Body of pancreas (tissue), 4 donors: ENCODE data around the gene BCL6B. TPM values are rescaled to one million over a fixed set of nuclear protein-coding genes. Genes with fewer than 3 reads are reported as not detected.
"Not testable (repeated sequence)": the region's sequence is repeated elsewhere in the genome, so short reads cannot be mapped to it uniquely, and the experiment has no call there.

Experiments
- ATAC-seq: fragments of 150-250 bp; one replicate; pipeline ENCODE4 v1.9.1; 2016
- DNase-seq, 4 donors: peaks; one replicate each; pipeline ENCODE4 v3.0.0-alpha.2; 2019
- H3K27ac ChIP-seq, 4 donors: fragments of 200-600 bp; sonication (generic); 1 replicate in 3 of 4; 2 replicates in 1 of 4; pipeline versions ENCODE4 v1.5.1 to v1.6.1; 2016 to 2019; ENCODE audit warnings: mild to moderate bottlenecking in 1 of 4, mixed read lengths in 1 of 4, moderate library complexity in 1 of 4
- H3K27me3 ChIP-seq, 2 donors: fragments of 200-600 bp; sonication (generic); one replicate each; pipeline ENCODE4 v1.6.0; 2016; ENCODE audit warnings: mild to moderate bottlenecking in 1 of 2
- H3K36me3 ChIP-seq, 2 donors: fragments of 200-600 bp; sonication (generic); replicated peaks in 1 of 2; 2 replicates each; pipeline ENCODE4 v1.5.1; 2016; ENCODE audit warnings: low read depth in 2 of 2; ENCODE audit not compliant: insufficient read depth in 1 of 2
- H3K4me1 ChIP-seq: fragments of 200-600 bp; sonication (generic); one replicate; pipeline ENCODE4 v1.6.0; 2016
- H3K4me3 ChIP-seq, 2 donors: fragments of 200-600 bp; sonication (generic); 1 replicate in 1 of 2; 2 replicates in 1 of 2; pipeline ENCODE4 v1.5.1; 2016 to 2019
- H3K9me3 ChIP-seq, 3 donors: fragments of 200-600 bp; sonication (generic); 1 replicate in 2 of 3; 2 replicates in 1 of 3; pipeline ENCODE4 v1.5.1; 2016
- POLR2A ChIP-seq, 3 donors: fragments of 450-650 bp; IDR thresholded peaks; one replicate each; pipeline ENCODE4 v1.6.1; 2016; ENCODE audit warnings: antibody characterized with exemption in 3 of 3, mild to moderate bottlenecking in 2 of 3
- WGBS, 2 donors: methylation state at CpG; one replicate each; pipeline ENCODE4 v1.1.5; 2017; 5-methylcytosine and 5-hydroxymethylcytosine counted together
- intact Hi-C: fragments of 100-400 bp; cut with DNase I; formaldehyde crosslinking; loops from one replicate; pipeline ENCODE4 v1.15.1; 2023
- total RNA-seq, 2 donors: library from RNA; depleted of rRNA; stranded (reverse); fragments of >200 nt; gene quantifications; one replicate each; pipeline ENCODE4 v1.1.0, GENCODE V29; 2016
- TF ChIP-seq, protein P1 (sequence below), 7 experiments: fragments of 450-650 bp in 4 of 7; fragments of 200-600 bp in 3 of 7; sonication (generic) in 3 of 7; IDR thresholded peaks; one replicate each; pipeline ENCODE4 v1.5.1; 2016 to 2019; ENCODE audit warnings: antibody characterized with exemption in 7 of 7

BCL6B gene
- total RNA-seq, 2 donors from 2014 or later = 1.6 to 8.9 TPM

DNA sequence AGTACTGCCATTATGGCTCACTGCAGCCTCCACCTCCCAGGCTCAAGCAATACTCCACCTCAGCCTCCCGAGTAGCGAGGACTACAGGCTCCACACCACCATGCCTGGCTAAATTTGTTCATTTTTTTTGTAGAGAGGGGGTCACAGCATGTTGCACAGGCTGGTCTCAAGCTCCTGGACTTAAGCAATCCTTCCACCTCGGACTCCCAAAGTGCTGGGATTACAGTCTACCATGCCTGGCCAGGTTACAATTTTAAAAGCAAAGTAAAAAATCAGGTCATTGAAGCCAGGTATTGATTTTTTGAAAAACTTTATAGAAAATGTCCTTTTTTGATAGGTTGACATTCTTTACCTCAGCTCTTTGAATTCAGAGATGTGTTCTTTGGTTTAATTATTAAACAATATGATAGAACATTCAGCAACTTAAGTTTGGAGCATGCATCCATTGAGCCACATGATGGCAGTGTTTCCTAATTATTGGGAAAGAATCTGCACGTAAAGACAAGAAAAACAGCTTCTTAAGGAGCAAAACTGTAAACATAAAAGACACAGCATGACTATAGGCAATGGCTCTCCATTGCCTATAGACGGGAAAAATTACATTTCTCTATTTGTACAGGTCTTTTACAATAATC lies 22.8 kb downstream of the BCL6B start:
- peaks cover 44% of the 10 kb centered on the region for H3K4me1 ChIP-seq
- no peak overlapping the region for H3K4me3 ChIP-seq
- H3K27me3 ChIP-seq = peaks cover 0 to 18% of the 10 kb centered on the region in 2 donors
- intact Hi-C loops = no loop called here
- WGBS, 2 donors = 6 to 14% methylated on average over 4 to 5 of the region's 5 CpGs
- TF ChIP-seq POLR2A (IDR thresholded peaks at IDR 0.05) = no peak
- TF ChIP-seq, protein P1, sequence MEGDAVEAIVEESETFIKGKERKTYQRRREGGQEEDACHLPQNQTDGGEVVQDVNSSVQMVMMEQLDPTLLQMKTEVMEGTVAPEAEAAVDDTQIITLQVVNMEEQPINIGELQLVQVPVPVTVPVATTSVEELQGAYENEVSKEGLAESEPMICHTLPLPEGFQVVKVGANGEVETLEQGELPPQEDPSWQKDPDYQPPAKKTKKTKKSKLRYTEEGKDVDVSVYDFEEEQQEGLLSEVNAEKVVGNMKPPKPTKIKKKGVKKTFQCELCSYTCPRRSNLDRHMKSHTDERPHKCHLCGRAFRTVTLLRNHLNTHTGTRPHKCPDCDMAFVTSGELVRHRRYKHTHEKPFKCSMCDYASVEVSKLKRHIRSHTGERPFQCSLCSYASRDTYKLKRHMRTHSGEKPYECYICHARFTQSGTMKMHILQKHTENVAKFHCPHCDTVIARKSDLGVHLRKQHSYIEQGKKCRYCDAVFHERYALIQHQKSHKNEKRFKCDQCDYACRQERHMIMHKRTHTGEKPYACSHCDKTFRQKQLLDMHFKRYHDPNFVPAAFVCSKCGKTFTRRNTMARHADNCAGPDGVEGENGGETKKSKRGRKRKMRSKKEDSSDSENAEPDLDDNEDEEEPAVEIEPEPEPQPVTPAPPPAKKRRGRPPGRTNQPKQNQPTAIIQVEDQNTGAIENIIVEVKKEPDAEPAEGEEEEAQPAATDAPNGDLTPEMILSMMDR (IDR thresholded peaks at IDR 0.05) = peak; percentile 39 to 97 (median 90)
- ATAC-seq (peak; percentile 77), DNase-seq (peak; percentile 65 to 78 (median 70))
- no peaks in the 10 kb centered on the region for H3K36me3 ChIP-seq
- H3K9me3 ChIP-seq = no peaks in the 10 kb centered on the region
- peak overlapping the region; percentile 56 to 80 (median 72) for H3K27ac ChIP-seq

DNA sequence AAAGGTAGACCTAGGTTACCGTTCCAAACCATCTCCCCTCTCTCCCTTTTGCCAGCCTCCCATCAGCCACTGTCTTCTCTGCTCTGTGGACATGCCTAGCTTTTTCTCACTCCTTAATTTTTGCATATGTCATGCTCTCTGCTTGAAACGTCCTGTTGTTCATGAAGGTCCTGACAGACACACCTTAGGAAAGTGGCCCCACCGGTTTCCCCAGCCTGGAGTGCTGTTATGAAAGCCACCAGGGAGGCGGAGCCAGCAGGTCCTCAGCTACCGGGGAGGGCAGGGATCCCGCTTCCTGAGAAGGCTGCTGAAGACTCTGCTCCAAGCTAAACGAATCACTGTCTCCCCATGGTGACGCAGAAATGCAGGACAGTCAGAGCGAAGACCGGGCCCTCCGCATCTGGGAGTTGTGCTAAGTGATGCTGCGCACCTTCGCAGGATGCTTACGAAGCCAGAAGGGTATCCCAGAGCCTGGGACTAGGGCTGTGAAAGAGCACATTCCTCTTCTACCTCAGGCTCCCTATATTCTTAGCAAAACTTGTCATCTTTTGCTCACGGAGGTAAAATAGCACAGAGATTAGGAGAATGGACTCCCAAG lies 23.4 kb downstream of the BCL6B start:
- DNase-seq (peak; percentile 90 to 95 (median 94)), ATAC-seq (peak; percentile 89)
- peak in 1 of 3 donors; percentile 29 for TF ChIP-seq POLR2A (IDR thresholded peaks at IDR 0.05)
- TF ChIP-seq, protein P1 (IDR thresholded peaks at IDR 0.05) = peak in 1 of 7 experiments; percentile 4
- peak overlapping the region; percentile 56 to 80 (median 72) for H3K27ac ChIP-seq
- H3K4me1 ChIP-seq = peaks cover 44% of the 10 kb centered on the region
- 9 to 11% methylated on average over 7 to 15 of the region's 15 CpGs for WGBS, 2 donors
- intact Hi-C loops = no loop called here
- no peaks in the 10 kb centered on the region for H3K36me3 ChIP-seq
- peaks cover 0 to 18% of the 10 kb centered on the region in 2 donors for H3K27me3 ChIP-seq
- H3K4me3 ChIP-seq = no peak overlapping the region
- no peaks in the 10 kb centered on the region for H3K9me3 ChIP-seq

- ATAC-seq, intact Hi-C loops, H3K9me3 ChIP-seq, H3K36me3 ChIP-seq, H3K4me3 ChIP-seq: not testable (repeated sequence)
- Histone ChIP-seq H3K4me1 (peaks cover 44% of the 10 kb centered on the region), H3K27ac (peak overlapping the region in 3 of 4 donors; percentile 56 to 80 (median 78)), H3K27me3 (peaks cover 0 to 16% of the 10 kb centered on the region in 2 donors)
- WGBS, 2 donors = 16 to 33% methylated on average over 24 to 26 of the region's 26 CpGs
- DNase-seq = peak in 3 of 4 donors; percentile 34 to 52 (median 45)
Observed at GRCh38 chr17:7046725-7047397, 24.0 kb downstream of the BCL6B start.

GRCh38 chr17:7047566-7047965 lies 24.7 kb downstream of the BCL6B start:
- DNase-seq = no peak
- ATAC-seq = no peak
- H3K9me3 ChIP-seq = no peaks in the 10 kb centered on the region
- intact Hi-C loops = no loop called here
- H3K27me3 ChIP-seq = peaks cover 0 to 9% of the 10 kb centered on the region in 2 donors
- no peaks in the 10 kb centered on the region for H3K36me3 ChIP-seq
- H3K27ac ChIP-seq = no peak overlapping the region
- 78 to 85% methylated on average over 6 of the region's 6 CpGs for WGBS, 2 donors
- no peak overlapping the region for H3K4me3 ChIP-seq
- peaks cover 37% of the 10 kb centered on the region for H3K4me1 ChIP-seq
- no peak for TF ChIP-seq POLR2A (IDR thresholded peaks at IDR 0.05)
- TF ChIP-seq, protein P1 (IDR thresholded peaks at IDR 0.05) = no peak

- Histone ChIP-seq H3K27me3 (no peaks in the 10 kb centered on the region), H3K27ac (no peak overlapping the region), H3K36me3 (no peaks in the 10 kb centered on the region), H3K4me1 (peaks cover 23% of the 10 kb centered on the region), H3K4me3 (no peak overlapping the region), H3K9me3 (no peaks in the 10 kb centered on the region)
- DNase-seq (no peak), ATAC-seq (no peak)
- TF ChIP-seq, protein P1 (IDR thresholded peaks at IDR 0.05) = no peak
- no peak for TF ChIP-seq POLR2A (IDR thresholded peaks at IDR 0.05)
- intact Hi-C loops = no loop called here
- 56% methylated on average over 6 of the region's 6 CpGs for WGBS, 2 donors
Observed at GRCh38 chr17:7048968-7049367, 26.1 kb downstream of the BCL6B start.

DNA sequence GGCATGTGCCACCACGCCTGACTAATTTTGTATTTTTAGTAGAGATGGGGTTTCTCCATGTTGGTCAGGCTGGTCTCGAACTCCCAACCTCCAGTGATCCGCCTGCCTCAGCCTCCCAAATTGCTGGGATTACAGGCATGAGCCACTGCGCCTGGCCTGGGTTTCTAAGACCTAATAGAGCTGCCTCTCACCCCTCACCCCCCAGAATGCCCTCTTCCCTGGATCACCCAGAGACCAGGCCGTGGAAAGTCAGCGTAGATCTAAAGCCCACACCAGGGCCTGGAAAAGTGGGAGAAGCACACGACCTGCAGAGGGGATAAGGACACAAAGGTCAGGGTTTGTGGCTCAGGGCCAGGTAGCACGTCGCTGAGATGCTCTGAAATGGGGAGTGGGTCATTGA lies 27.7 kb downstream of the BCL6B start:
- H3K27ac ChIP-seq, ATAC-seq, H3K36me3 ChIP-seq, H3K9me3 ChIP-seq, H3K27me3 ChIP-seq, DNase-seq, H3K4me3 ChIP-seq: not testable (repeated sequence)
- WGBS, 2 donors = 70 to 78% methylated on average over 6 to 9 of the region's 9 CpGs
- H3K4me1 ChIP-seq = peaks cover 18% of the 10 kb centered on the region
- intact Hi-C loops = loop anchor here (5.0 kb wide), 1 partner anchor 87 kb away; no protein-coding TSS in a partner anchor
